Uterus (tissue), 2 donors: Measurements from ENCODE around the gene SHC2.

Experiments used
- POLR2A ChIP-seq, 2 donors: fragments of 450-650 bp; IDR thresholded peaks; one replicate each; pipeline ENCODE4 v1.6.1; 2016; ENCODE audit warnings: antibody characterized with exemption in 2 of 2, mild to moderate bottlenecking in 1 of 2, moderate library complexity in 1 of 2
- TF ChIP-seq, protein P1 (sequence below), 4 experiments: fragments of 200-600 bp in 2 of 4; fragments of 450-650 bp in 2 of 4; sonication (generic) in 2 of 4; IDR thresholded peaks; one replicate each; pipeline ENCODE4 v1.5.1; 2016 to 2019; ENCODE audit warnings: antibody characterized with exemption in 4 of 4, mild to moderate bottlenecking in 2 of 4, moderate library complexity in 1 of 4

DNA sequence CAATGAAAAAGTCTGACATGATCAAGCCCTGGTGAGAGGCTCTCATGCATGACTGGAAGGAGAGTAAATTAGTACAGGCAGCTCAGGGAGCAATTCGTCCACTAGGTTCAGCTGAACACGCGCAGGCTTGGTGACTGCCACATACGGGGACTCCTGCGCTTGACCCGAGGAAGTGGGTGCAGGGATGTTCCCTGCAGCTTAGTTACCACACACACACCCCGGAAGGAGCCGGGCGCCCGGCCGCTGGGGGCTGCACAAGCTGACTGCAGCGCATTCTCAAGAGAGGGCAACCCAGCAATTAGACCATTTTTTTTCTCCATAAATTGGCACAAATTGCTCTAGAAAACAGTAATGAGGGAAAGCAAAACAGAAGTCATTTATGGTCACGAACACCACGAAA is 93.3 kb downstream of the SHC2 start:
- TF ChIP-seq, protein P1, sequence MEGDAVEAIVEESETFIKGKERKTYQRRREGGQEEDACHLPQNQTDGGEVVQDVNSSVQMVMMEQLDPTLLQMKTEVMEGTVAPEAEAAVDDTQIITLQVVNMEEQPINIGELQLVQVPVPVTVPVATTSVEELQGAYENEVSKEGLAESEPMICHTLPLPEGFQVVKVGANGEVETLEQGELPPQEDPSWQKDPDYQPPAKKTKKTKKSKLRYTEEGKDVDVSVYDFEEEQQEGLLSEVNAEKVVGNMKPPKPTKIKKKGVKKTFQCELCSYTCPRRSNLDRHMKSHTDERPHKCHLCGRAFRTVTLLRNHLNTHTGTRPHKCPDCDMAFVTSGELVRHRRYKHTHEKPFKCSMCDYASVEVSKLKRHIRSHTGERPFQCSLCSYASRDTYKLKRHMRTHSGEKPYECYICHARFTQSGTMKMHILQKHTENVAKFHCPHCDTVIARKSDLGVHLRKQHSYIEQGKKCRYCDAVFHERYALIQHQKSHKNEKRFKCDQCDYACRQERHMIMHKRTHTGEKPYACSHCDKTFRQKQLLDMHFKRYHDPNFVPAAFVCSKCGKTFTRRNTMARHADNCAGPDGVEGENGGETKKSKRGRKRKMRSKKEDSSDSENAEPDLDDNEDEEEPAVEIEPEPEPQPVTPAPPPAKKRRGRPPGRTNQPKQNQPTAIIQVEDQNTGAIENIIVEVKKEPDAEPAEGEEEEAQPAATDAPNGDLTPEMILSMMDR (IDR thresholded peaks at IDR 0.05) = no peak
- TF ChIP-seq POLR2A (IDR thresholded peaks at IDR 0.05) = no peak
